Activated effector memory CD4-positive, alpha-beta T cell treated with Interleukin-2 at 50 U/mL for 16 hours (primary cell): Measurements from ENCODE around the gene CARMIL1.
"Not testable (repeated sequence)": the region's sequence is repeated elsewhere in the genome, so short reads cannot be mapped to it uniquely, and the experiment has no call there.

Experiments
- DNase-seq: peaks from one replicate; pipeline ENCODE4 v3.0.0-alpha.2; 2020

The CARMIL1 gene

GRCh38 chr6:25414755-25415154, 135.6 kb downstream of the CARMIL1 start:
- DNase-seq: no peak

- DNase-seq: no peak
These were observed 136.1 kb downstream of the CARMIL1 start for GRCh38 chr6:25415274-25415673.

DNA sequence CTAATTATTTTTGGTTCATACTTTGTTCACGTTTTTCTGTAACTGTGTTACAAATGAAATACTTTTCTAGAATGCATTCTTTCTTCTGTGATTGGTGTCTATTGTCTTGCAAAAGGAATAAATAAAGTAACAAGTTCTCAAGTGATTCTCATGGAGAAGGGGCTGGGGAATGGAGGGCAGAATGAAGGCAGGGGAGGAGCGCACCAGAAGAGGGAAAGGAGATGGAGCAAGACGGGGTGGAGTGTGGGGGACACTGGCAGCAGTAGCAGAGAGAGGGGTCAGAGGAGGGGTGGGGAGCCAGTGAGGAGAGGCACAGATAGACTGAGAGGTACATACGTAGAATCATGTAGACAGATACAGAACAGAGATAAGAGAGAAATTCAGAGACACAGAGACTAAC, 136.5 kb downstream of the CARMIL1 start:
- DNase-seq: no peak

GRCh38 chr6:25417046-25417605, 138.0 kb downstream of the CARMIL1 start:
- no peak for DNase-seq

- no peak for DNase-seq
These were observed 139.4 kb downstream of the CARMIL1 start for GRCh38 chr6:25418454-25419052.

- no peak for DNase-seq
These were observed 140.7 kb downstream of the CARMIL1 start for GRCh38 chr6:25419879-25420278.

- DNase-seq: no peak
These were observed 144.2 kb downstream of the CARMIL1 start for GRCh38 chr6:25423358-25423757.

DNA sequence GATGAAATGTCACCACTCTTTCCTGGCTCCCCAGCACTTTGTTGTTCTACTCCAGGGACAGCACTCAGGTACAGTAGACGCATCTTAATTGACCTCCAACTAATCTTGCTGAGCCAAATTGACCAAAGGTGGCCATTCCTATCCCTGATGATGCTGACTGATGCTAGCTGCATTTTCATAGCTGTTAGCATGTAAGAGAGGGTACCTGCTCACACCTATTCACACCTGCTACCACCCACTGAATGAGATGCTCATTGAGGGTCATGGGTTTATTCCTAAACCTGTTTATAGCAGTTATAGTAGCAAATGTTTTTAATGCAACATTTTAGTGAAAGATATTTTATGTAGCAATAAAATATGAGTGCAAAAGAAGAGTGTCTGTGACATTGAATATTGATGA, 145.1 kb downstream of the CARMIL1 start:
- DNase-seq: no peak

DNA sequence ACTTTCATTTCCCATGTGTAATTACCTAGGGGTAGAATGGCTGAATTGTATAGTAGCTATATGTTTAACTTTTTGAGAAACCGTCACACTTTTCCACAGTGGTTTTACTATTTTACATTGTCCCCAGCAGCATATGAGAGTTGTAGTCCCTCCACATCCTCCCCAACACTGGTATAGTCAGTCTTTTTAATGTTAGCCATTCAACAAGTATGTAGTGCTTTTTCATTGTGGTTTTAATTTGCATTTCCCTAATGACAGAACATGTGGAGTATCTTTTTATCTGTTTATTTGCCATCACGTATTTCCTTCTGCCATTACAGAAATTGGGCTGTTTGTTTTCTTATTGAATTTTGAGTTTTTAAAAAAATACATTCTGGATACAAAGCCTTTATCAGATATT, 148.4 kb downstream of the CARMIL1 start:
- DNase-seq: no peak

- DNase-seq: no peak
These were observed 149.7 kb downstream of the CARMIL1 start for GRCh38 chr6:25428758-25429317.

DNA sequence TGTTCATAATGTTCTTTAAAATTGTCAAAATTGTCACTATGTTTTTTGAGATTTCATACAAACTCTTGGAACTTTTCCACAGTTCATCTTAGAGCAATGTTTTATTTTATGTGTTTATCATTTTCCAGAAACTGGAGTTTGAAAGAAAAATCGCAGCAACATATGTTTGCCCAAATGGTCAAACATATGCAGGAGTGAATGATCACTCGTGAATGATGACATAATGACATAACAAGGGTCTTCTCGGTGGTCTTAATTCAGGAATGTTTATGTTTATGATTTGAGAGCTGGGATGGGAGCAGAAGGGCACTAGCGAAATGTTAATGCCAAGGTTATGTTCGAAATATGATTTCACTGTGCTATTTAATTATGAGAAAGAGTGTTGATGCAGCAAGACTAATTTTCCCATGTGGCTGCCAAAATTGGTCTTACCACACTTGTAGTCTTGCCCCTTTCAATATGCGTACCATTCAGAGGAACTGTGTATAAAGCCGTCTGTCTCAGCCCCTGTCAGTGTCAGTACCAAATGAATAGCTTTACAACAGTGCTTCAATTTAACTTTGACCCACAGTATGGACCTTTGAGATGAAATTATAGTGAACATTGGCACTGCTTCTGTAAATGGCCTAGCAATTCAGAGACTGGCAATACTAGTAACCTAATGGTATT, 152.3 kb downstream of the CARMIL1 start:
- DNase-seq: no peak

- DNase-seq: no peak
These were observed 152.8 kb downstream of the CARMIL1 start for GRCh38 chr6:25431975-25432307.

- no peak for DNase-seq
These were observed 155.7 kb downstream of the CARMIL1 start for GRCh38 chr6:25434921-25435320.

DNA sequence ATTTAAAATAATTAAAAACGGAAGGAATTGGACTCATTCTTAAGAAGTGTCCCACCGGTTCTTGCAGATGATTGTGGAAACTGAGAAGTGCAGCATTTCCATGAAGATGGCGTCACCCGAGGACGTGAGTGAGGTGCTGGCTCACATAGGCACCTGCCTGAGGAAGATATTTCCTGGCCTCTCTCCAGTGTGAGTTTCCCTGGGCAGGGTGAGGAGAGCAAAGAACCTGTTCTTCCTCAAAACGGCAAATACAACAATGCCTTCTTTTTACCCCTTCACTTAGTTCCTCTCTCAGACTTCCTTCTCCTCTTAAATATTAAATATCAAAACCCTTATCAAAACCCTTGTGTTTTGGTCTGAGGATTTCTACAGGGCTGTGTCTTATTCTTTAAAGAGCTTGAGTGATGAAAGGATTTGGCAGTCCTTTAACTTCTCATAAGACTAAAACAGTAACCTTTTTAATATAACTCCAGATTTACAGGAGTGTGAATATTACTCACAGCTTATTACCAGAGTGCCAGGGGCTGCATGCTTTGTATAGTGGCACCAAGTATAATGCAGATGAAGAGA, 156.3 kb downstream of the CARMIL1 start:
- DNase-seq: no peak

DNA sequence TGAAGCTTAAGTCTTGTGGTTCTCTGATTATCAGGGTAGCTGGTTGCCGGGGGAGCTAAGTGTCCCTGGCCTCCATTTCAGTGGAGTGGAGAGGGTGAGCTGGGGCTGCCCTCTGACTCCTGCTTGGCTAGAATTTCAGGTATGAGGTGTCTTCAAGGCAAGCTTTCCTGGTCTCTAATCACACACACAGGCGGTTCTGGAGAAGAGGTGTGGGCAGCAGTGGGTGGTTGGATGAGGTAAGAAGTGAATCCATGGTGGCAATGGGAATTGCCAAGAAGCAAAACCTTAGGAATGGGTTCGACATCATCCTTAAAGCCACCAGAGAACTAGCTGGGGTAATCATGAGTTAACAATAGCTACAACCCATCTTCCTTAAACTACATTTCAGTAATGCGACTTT, 157.6 kb downstream of the CARMIL1 start:
- no peak for DNase-seq

DNA sequence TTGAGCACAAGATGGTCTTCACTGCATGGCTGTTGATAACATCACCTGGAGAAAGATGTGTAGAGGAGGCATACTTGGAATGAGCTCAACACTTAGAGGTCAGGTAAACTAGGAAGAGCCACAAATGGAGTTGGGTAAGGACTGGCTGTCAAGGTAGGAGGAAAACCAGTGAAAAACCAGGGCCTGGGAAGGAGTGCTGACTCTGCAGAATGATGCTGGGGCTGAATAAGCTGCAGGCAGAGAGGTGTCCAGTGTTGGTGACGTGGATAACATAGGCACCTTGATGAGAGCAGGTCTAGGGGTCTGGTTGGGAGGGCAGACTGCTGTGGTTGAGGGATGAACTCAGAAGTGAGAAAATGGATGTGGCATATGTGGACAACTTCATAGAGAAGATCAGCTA, 160.2 kb downstream of the CARMIL1 start:
- DNase-seq: no peak

GRCh38 chr6:25441663-25442270, 162.6 kb downstream of the CARMIL1 start:
- no peak for DNase-seq

- DNase-seq: no peak
These were observed 163.7 kb downstream of the CARMIL1 start for GRCh38 chr6:25442898-25443297.

DNA sequence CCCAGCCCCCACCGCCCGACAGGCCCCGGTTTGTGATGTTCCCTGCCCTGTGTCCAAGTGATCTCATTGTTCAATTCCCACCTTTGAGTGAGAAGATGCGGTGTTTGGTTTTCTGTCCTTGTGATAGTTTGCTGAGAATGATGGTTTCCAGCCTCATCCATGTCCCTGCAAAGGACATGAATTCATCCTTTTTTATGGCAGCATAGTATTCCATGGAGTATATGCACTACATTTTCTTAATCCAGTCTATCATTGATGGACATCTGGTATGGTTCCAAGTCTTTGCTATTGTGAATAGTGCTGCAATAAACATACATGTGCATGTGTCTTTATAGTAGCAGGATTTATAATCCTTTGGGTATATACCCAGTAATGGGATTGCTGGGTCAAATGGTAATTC, 165.3 kb downstream of the CARMIL1 start:
- DNase-seq: not testable (repeated sequence)

DNA sequence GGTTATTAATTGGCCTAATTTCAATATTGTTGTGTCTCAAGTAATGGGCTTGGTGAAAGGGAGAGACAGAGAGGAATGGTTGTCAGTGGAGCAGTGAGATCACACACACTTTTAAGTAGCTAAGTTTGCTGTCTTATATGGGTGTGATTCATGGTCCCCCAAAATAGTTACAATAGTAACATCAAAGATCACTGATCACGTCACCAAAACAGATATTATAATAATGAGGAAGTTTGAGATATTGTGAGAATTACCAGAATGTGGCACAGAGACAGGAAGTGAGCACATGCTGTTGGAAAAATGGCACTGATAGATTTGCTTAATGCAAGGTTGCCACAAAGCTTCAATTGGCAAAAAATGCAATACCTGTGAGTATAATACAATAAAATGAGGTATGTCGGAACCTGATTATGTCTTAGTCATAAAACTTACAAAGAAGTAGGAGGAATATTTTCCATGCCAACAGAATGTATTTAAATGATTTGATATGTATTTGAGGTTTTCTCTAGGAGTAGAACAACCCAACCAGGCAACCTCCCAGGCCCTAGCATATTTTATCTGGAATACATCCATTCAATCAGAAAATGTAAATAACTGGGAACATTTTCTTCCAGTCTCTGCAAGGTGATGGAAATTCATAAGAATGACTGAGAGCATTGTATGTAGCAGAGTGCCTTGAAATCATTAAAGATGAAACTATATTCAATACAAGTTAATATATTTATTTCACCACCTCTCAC, 167.8 kb downstream of the CARMIL1 start:
- DNase-seq: no peak

DNA sequence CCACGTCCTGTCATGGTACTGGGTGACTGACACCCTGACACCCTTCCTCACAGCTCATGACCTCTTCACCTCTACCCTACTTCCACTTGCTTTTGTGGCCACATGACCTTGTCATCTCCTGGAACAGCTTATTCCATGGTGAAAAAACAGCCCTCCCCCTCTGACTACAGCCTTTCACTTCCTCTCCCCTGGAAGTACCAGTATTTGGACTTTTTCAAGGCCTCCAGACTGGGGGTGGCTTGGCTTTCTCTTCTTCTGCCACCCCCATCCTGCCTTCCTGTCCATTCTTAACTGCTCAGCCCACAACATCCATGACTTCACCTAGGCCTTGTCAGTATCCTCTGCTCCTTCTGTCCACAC, 168.4 kb downstream of the CARMIL1 start:
- no peak for DNase-seq

DNA sequence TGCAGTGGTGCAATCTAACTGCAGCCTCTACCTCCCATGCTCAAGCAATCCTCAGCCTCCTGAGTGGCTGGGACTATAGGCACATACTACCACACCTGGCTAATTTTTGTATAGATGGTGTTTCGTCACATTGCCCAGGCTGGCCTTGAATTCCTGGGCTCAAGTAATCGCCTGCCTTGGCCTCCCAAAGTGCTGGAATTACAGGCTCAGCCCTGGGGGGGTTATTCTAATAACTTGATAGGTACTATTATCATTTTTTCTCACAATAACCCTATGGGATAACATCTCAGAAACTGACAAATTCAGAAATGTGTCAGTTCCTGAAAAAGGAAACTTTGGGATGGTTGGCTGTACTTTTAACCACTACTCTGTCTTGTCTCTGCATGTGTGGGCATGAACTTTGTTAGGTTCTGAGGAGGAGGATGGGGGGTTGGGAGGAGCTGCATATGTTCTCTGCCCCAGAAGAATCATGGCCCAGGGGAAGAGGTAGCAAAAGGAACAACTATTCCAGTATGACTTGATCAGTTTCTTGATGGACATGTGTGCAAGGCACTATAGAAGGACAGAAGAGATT, 169.9 kb downstream of the CARMIL1 start:
- no peak for DNase-seq

GRCh38 chr6:25449774-25450173, 170.6 kb downstream of the CARMIL1 start:
- no peak for DNase-seq
